ENCODE measurements around the gene IMPDH1.

The IMPDH1 gene

DNA sequence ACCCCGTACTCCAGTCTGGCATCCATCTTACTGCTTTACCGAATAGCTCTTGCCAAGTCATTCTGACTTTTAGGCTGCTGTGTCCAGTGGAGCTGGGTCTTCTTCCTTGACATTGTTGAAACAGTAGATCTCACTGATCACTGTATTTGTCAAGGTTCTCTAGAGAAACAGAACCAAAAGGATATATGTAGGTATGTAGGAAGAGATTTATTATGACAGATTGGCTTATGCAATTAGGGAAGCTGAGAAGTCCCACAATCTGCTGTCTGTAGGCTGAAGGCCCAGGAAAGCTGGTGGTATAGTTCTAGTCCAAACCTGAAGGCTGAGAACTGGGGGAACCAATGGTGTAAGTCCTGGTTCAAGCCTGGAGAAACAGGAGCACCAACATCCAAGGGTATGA is 36.2 kb downstream of the IMPDH1 start:
- TF ChIP-seq RAD21 (IDR thresholded peaks at IDR 0.05; ENCODE audit: low read depth) = no peak
- TF ChIP-seq CEBPB (IDR thresholded peaks at IDR 0.05) = no peak
- no peak for TF ChIP-seq TCF12 (IDR thresholded peaks at IDR 0.05; ENCODE audit: low read depth)
- no peak for TF ChIP-seq ZBTB7A (IDR thresholded peaks at IDR 0.05; ENCODE audit: low read depth)
- TF ChIP-seq EGR1 (IDR thresholded peaks at IDR 0.05) = no peak
- no peak for TF ChIP-seq TEAD4 (IDR thresholded peaks at IDR 0.05)
- no peak for TF ChIP-seq USF1 (IDR thresholded peaks at IDR 0.05)
- no peak for TF ChIP-seq TAF1 (IDR thresholded peaks at IDR 0.05; ENCODE audit: low read depth)
- TF ChIP-seq FOXM1 (IDR thresholded peaks at IDR 0.05; ENCODE audit: borderline replicate concordance, low read depth) = no peak
- no peak for TF ChIP-seq CREB1 (IDR thresholded peaks at IDR 0.05; ENCODE audit: low read depth)
- no peak for TF ChIP-seq EP300 (IDR thresholded peaks at IDR 0.05; ENCODE audit: borderline replicate concordance)
- TF ChIP-seq NFIC (IDR thresholded peaks at IDR 0.05) = no peak

DNA sequence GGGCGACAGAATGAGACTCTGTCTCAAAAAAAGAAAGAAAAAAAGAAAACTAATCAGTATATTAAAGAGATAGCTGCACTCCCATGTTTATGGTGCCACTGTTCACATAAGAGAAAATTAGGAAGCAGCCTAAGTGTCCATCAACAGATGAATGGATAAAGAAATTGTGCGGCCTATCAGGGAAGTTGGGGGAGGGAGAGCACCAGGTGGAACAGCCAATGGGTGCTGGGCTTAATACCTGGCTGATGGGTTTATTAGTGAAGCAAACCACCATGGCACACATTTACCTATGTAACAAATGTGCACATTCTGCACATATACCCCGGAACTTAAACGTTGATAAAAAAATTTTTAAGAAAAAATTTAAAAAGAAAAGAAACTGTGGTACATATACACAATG is 39.3 kb downstream of the IMPDH1 start:
- no peak for TF ChIP-seq REST (IDR thresholded peaks at IDR 0.05; ENCODE audit: low read depth)
- TF ChIP-seq USF1 (IDR thresholded peaks at IDR 0.05) = no peak
- TF ChIP-seq RAD21 (IDR thresholded peaks at IDR 0.05; ENCODE audit: low read depth) = no peak
- no peak for TF ChIP-seq EP300 (IDR thresholded peaks at IDR 0.05; ENCODE audit: borderline replicate concordance)
- no peak for TF ChIP-seq TCF12 (IDR thresholded peaks at IDR 0.05; ENCODE audit: low read depth)
- TF ChIP-seq YY1 (IDR thresholded peaks at IDR 0.05; ENCODE audit: low read depth) = no peak
- TF ChIP-seq TEAD4 (IDR thresholded peaks at IDR 0.05) = no peak
- no peak for TF ChIP-seq ZBTB7A (IDR thresholded peaks at IDR 0.05; ENCODE audit: low read depth)
- no peak for TF ChIP-seq CEBPB (IDR thresholded peaks at IDR 0.05)
- TF ChIP-seq FOXM1 (IDR thresholded peaks at IDR 0.05; ENCODE audit: borderline replicate concordance, low read depth) = no peak
- no peak for TF ChIP-seq EGR1 (IDR thresholded peaks at IDR 0.05)
- TF ChIP-seq NFIC (IDR thresholded peaks at IDR 0.05) = no peak
- TF ChIP-seq CREB1 (IDR thresholded peaks at IDR 0.05; ENCODE audit: low read depth) = no peak
- TF ChIP-seq, protein P1, sequence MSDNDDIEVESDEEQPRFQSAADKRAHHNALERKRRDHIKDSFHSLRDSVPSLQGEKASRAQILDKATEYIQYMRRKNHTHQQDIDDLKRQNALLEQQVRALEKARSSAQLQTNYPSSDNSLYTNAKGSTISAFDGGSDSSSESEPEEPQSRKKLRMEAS (IDR thresholded peaks at IDR 0.05) = no peak
- TF ChIP-seq TAF1 (IDR thresholded peaks at IDR 0.05; ENCODE audit: low read depth) = no peak

- TF ChIP-seq NFIC (IDR thresholded peaks at IDR 0.05) = no peak
- no peak for TF ChIP-seq CEBPB (IDR thresholded peaks at IDR 0.05)
- TF ChIP-seq TCF12 (IDR thresholded peaks at IDR 0.05; ENCODE audit: low read depth) = no peak
- no peak for TF ChIP-seq YY1 (IDR thresholded peaks at IDR 0.05; ENCODE audit: low read depth)
- no peak for TF ChIP-seq FOXM1 (IDR thresholded peaks at IDR 0.05; ENCODE audit: borderline replicate concordance, low read depth)
- no peak for TF ChIP-seq TAF1 (IDR thresholded peaks at IDR 0.05; ENCODE audit: low read depth)
- TF ChIP-seq TEAD4 (IDR thresholded peaks at IDR 0.05) = no peak
- TF ChIP-seq ZBTB7A (IDR thresholded peaks at IDR 0.05; ENCODE audit: low read depth) = no peak
- no peak for TF ChIP-seq EGR1 (IDR thresholded peaks at IDR 0.05)
- no peak for TF ChIP-seq EP300 (IDR thresholded peaks at IDR 0.05; ENCODE audit: borderline replicate concordance)
- TF ChIP-seq, protein P1 (IDR thresholded peaks at IDR 0.05) = no peak
- TF ChIP-seq RAD21 (IDR thresholded peaks at IDR 0.05; ENCODE audit: low read depth) = no peak
- no peak for TF ChIP-seq REST (IDR thresholded peaks at IDR 0.05; ENCODE audit: low read depth)
- TF ChIP-seq USF1 (IDR thresholded peaks at IDR 0.05) = no peak
- no peak for TF ChIP-seq CREB1 (IDR thresholded peaks at IDR 0.05; ENCODE audit: low read depth)
Observed at GRCh38 chr7:128366986-128367385, 42.8 kb downstream of the IMPDH1 start.

- TF ChIP-seq, protein P1 (IDR thresholded peaks at IDR 0.05) = no peak
- no peak for TF ChIP-seq REST (IDR thresholded peaks at IDR 0.05; ENCODE audit: low read depth)
- no peak for TF ChIP-seq EGR1 (IDR thresholded peaks at IDR 0.05)
- no peak for TF ChIP-seq RAD21 (IDR thresholded peaks at IDR 0.05; ENCODE audit: low read depth)
- TF ChIP-seq CREB1 (IDR thresholded peaks at IDR 0.05; ENCODE audit: low read depth) = no peak
- TF ChIP-seq TEAD4 (IDR thresholded peaks at IDR 0.05) = no peak
- TF ChIP-seq TAF1 (IDR thresholded peaks at IDR 0.05; ENCODE audit: low read depth) = no peak
- TF ChIP-seq YY1 (IDR thresholded peaks at IDR 0.05; ENCODE audit: low read depth) = no peak
- no peak for TF ChIP-seq USF1 (IDR thresholded peaks at IDR 0.05)
- TF ChIP-seq NFIC (IDR thresholded peaks at IDR 0.05) = no peak
- no peak for TF ChIP-seq CEBPB (IDR thresholded peaks at IDR 0.05)
- no peak for TF ChIP-seq EP300 (IDR thresholded peaks at IDR 0.05; ENCODE audit: borderline replicate concordance)
- no peak for TF ChIP-seq FOXM1 (IDR thresholded peaks at IDR 0.05; ENCODE audit: borderline replicate concordance, low read depth)
Observed at GRCh38 chr7:128366300-128366699, 43.5 kb downstream of the IMPDH1 start.

All from Ishikawa (cell line).